ENCODE measurements around the gene AHDC1.
"Not testable (repeated sequence)": the region's sequence is repeated elsewhere in the genome, so short reads cannot be mapped to it uniquely, and the experiment has no call there.

DNA sequence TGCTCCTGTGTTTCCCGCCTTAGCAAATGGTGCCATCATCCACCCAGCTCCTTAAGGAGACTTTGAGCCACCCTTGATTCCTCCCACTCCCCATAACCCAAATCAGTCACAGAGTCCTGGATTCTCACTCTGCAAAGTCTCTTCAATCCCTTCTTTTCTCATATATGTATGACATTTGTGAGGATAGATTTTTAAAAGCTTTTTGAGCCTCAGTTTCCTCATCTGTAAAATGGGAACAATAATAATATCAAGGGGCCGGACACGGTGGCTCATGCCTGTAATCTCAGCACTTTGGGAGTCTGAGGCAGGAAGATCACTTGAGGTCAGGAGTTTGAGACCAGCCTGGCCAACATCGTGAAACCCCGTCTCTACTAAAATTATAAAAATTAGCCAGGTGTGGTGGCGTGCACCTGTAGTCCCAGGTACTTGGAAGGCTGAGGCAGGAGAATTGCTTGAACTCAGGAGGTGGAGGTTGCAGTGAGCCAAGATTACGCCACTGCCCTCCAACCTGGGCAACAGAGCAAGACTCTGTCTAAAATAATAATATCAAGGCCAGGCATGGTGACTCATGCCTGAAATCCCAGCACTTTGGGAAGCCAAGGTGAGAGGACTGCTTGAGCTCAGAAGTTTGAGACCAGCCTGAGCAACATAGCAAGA, 16.0 kb upstream of the AHDC1 start:
- TF ChIP-seq POLR2AphosphoS5, POLR2A (IDR thresholded peaks at IDR 0.05): not testable (repeated sequence)
- TF ChIP-seq, protein P1, sequence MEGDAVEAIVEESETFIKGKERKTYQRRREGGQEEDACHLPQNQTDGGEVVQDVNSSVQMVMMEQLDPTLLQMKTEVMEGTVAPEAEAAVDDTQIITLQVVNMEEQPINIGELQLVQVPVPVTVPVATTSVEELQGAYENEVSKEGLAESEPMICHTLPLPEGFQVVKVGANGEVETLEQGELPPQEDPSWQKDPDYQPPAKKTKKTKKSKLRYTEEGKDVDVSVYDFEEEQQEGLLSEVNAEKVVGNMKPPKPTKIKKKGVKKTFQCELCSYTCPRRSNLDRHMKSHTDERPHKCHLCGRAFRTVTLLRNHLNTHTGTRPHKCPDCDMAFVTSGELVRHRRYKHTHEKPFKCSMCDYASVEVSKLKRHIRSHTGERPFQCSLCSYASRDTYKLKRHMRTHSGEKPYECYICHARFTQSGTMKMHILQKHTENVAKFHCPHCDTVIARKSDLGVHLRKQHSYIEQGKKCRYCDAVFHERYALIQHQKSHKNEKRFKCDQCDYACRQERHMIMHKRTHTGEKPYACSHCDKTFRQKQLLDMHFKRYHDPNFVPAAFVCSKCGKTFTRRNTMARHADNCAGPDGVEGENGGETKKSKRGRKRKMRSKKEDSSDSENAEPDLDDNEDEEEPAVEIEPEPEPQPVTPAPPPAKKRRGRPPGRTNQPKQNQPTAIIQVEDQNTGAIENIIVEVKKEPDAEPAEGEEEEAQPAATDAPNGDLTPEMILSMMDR (IDR thresholded peaks at IDR 0.05), result not testable (repeated sequence)

All from sigmoid colon (tissue), 4 donors.